GM10847 (cell line): ENCODE measurements around the gene SNAPC2.

ENCODE experiments used
- POLR2A ChIP-seq: IDR thresholded peaks from 2 replicates; pipeline ENCODE4 v1.6.1; 2011; ENCODE audit not compliant: insufficient read length; ENCODE audit errors: extremely low read depth

The SNAPC2 gene

DNA sequence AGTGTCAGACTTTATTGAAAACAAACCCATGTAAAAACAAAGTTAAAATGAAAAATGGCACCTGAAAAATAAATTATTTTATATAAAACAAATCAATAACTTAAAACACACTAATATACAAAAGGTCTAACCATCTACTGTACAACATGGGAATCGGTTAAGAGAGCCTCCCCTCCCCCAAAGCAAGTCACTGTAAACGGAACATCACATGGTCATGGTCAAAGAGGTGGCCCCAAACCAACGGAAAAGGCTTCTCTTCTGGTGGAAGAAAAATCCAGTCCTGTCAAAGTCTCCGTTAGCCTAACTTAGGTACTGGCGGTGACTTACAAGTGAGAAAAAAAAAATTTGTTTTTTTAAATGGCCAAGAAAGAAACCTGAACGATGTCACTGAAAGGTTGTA is 39.1 kb downstream of the SNAPC2 start:
- no peak for TF ChIP-seq POLR2A

DNA sequence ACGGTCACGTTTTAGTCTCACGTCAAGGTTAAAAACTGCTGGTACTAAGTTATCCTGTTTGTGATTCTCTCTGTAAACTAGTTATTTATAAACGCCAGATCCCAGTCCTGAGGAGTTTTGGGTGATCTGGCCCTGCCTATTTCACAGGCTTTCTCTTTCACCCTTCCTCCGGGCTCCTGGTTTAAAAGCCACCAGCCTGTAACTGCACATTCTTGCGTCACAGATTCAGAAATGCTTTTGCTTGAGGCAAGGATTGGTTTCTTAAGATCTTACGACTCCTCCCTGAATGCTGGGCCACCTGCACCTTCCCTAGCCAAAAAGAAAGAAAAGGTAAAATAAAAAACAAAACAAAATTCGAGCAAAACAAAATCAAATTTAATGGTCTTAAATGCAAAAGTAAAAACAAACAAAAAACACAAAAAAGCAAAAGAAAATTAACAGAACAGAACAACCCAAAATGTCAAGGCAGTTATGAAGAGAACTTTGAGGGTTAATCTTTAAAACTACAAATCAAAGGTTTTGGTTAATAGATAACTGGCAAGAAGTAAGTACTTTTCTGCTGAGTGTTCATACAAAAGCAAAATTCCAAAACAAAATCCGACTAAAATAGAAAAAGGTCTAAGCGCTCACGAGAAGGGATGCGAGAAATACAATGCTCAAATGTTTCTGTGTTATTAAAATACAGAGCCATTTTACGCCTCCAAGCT is 41.9 kb downstream of the SNAPC2 start:
- no peak for TF ChIP-seq POLR2A

DNA sequence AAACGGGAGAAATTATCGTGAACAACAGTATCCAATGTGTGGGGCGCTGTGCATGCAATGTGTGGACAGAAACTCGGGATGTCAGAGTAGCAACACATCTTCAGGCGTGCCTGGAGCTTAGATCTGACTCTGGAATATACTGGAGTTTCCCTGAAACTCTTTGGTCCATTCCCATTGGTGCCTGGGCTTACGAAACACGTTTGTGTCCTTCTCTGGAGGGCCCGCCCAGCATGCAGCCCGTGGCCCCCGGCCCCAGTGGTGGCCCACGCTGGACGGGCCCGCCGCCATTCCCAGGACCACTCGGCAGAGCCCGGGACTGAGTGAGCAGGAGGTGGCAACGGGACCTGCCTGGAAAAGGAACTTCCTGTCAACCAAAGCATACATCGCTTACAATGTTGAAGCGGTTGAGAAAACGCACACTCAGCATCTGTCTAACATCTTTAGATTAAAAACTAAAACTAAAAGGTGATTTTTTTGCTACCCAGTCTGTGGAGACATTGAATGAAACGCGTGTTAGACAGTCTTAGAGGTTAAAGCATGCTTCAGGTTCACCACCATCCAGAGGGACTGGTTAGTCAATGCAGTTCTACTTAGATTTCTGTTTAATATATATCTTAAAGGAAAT is 42.6 kb downstream of the SNAPC2 start:
- no peak for TF ChIP-seq POLR2A

DNA sequence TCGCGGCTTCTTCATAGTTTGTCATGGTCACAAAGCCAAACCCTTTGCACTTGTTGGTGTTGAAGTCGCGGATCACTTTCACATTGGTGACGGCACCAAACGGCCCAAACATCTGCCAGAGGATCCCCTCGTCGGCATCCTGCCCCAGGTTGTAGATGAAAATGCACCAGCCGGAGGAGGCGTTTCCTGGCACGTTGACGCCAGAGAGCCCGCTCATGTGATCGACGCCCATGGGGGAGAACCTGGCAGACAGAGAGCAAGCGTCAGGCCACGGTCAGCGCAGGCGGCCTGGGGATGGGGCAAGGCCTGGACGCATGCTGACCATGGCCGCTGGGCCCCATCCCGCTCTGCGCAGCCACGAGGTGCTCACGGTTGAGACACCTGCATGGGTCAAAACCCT is 43.4 kb downstream of the SNAPC2 start:
- no peak for TF ChIP-seq POLR2A

DNA sequence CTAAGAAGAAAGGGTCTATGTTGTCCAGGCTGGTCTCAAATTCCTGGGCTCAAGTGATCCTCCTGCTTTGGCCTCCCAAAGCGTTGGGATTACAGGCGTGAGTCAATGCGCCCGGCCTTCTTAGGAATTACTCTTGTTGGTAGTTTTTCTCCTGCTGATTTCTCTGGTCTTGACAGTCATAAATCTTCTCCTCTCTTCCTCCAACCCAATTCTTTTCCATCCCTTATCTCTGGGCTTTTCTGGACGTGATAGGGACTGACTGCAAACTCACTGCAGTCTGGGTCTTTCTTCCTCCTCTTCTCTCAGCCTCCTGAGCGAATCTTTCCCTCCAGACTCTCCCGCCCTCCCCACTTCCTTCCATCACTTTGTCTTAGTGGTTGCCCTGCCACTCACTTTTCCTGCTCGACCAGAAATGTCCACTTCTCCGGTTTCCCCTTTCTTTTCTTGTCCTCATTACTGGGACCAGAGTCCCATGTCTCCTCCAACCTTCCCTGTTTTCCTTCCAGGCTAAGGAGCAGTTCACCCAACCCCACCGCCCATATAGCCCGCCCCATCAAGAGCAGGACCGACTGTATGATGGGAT is 45.2 kb downstream of the SNAPC2 start:
- no peak for TF ChIP-seq POLR2A

DNA sequence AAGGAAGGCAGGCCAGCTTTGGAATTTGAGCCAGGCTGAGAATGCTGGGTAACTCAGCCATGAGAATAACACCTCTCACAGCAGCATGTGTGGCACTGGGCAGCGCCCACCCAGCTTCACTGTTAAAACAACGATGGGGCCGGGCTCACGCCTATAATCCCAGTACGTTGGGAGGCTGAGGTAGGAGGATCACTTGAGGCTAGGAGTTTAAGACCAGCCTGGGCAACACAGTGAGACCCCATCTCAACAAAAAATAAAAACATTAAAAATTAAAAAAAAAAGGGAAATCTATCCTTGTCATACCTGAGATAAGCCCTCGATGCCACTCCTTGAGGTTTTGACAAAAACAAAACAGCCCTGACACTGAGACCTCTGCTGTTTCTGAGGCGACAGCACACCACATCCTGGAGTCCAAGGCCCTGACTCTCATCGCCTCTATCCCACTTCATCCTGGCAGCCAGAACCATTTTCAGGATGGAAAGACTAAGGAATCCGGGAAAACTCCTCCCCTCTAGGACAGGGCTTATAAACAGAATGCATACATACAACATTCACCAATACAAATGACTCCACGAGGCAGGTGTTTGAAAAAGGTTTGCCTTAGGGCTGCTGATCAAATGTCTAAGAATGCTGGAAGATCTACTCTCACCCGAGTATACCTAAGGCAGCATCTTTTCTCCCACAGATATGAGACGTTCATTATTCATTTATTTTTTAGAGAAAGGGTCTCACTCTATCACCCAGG is 46.0 kb downstream of the SNAPC2 start:
- TF ChIP-seq POLR2A: no peak

DNA sequence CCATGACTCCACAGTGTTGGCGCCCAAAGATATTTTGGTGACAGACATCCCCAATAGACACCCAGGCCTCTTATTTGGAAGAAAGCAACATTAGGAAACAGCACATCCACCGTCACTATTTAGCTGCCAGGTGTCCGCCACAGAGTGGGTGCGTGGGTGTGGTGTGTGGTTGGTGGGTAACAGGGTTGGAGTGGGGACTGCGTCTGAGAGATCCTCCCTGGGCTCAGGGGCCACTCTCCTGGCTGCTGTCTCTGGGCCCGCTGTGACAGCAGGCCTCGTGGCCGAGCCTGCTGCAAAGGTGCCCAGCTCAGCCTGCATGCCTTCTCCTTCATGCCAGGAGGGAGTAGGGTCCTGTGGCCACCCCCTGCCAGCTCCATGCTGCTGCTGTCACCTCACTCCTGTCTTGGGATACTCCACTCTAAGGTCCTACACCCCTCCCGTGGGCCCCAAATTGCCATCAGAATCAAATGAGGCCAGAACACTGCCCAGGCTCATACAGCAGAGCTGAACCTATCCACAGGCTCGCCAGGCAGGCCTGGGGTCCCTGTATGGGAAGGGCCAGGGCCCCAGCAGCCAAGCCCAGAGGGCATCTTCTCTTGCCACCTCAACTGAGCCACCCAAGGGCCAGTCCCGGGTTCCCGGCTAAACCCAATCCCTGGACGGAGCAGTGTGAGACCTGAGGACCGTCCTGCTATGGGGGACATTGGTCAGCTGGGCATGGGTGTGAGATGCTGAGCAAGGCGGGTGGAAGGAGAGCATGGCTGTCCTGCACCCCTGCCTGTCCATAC is 48.1 kb downstream of the SNAPC2 start:
- no peak for TF ChIP-seq POLR2A

DNA sequence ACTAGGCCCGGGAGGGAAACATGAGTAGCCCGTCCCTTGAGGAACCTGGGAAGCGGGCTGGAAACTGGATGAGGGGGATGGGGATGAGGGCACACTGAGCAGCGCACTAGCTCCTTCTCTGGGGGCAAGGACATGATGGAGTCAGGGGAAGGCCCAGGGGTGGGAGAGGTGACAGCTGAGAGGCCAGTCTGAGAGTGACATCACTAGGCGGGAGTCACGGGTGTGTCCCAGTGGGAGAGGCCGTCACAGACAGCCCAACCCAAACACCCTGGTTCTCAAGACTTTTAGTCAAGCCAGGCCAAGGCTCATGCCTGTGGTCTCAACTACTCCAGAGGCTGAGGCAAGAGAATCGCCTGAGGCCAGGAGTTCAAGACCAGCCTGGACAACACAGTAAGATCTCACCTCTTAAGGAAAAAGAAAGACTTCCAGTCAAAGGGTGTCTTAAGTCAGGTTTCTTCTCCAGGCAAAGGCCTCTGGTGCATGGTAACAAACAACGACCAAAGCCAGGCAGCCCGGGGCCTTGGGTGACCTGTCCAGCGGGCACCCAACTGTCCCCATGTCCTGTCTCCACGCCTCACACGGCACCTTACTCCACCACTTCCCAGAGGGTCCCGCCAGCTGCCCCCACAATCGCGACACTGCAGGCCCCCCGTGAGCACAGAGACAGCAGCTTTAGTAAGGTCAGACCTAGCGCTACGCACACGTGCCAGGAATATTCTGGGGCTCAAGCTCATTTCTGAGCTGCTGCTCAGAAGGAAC is 48.8 kb downstream of the SNAPC2 start:
- no peak for TF ChIP-seq POLR2A

DNA sequence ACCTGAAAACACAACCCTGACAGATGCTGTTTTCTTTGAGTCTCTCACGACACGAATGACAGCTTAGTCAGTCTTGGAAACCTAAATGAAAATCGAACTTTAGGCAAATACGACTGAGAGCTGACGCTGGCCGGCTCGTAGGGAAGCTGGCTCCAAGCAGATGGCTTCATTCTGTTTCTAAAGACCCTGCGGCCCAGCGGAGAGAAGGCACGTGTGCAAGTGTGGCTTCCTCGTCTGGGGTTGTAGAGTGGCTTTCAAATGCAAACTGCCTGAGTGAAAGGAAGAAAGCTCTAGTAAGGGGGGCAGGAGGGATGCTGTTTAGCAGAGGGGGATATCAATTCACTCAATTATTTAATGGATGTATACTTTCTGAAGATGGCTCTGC is 49.4 kb downstream of the SNAPC2 start:
- no peak for TF ChIP-seq POLR2A

DNA sequence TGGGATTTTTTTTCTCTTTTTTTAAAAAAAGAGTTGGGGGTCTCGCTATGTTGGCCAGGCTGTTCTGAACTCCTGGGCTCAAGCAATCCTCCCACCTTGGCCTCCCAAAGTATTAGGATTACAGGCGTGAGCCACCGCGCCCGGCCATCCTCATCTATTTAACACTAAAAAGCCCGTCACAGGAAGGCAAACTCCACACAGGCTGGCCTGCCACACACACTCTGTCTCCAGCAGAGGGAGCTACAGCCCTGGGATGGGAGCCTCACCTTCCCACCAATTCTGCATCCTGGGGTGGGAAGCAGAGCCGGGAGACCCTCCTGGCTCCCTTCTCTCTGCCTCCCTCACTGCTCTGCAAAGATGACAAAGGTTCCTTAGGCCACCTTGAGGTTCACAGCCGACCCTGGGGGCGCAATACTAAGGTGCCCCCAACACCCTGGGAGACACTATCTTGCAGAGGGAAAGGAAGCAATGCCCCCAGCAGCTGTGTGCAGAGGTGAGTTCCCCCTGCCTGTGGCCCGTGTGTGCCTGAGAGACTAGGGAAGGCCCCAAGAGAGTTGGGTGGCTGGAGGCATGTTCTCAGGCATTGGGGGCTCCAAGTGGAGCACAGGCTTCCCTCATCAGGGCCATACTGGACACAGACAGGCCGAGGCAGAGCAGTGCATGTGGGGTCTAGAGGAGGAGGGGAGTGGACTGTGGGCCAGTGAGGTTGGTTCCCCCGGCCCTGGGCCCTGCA is 50.7 kb downstream of the SNAPC2 start:
- no peak for TF ChIP-seq POLR2A

DNA sequence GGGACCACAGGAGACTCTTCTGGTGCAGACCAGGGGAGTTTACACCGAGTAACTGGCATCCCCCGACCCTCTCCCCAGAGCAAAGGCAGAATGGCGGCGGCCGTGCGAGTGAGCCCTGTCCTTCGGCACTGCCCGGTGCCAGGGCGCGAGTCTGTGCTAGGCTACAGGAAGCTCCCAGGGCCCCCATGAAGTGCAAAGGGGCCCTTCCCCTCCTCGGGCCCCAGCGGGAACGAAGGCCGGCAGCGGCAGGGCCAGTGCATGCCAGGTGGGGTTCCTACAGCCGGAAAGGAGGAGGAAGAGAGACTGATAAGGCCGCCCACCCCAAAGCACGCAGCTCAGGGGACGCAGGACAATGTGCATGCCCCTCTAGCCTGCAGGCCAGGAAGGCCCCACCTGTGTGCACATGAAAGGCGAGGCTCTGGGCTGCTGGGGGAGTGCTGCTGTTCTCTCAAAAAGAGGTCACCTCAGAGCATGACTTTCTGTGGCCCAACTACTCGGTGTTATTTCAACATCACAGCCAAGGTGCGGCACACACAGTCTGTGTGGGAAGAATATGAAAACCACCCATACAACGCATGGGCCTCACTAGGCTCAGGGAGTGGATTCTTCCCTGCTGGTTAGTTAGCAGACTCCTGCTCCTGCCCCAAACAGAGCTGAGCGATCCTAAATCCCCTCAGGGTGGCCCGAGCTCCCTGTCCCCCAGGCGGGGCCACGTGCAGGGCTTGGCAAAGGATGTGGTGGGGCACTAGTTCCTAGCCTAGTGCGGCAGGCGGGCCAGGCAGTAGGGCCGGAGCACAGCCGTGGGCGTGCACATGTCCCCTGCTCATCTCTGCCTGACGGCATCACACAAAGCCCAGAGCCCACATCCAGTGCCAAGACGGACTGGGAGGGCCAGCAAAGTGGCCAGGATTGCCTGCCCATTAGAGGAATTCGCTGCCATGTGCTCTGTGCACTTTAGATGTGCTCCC is 51.7 kb downstream of the SNAPC2 start:
- TF ChIP-seq POLR2A: no peak
